Right atrium auricular region (tissue), 2 donors: ENCODE data around the gene SLIT3. TPM values are rescaled to one million over a fixed set of nuclear protein-coding genes. Genes with fewer than 3 reads are reported as not detected.
A peak's percentile ranks its signal among the peaks of the same experiment; 100 is the strongest.

Experiments used
- DNase-seq: peaks from one replicate; pipeline ENCODE4 v3.0.0-alpha.2; 2019; ENCODE audit warnings: low spot score
- H3K27ac ChIP-seq, 2 donors: fragments of 200-600 bp; sonication (generic); 1 replicate in 1 of 2; 2 replicates in 1 of 2; pipeline ENCODE4 v1.5.1; 2016 to 2019
- H3K27me3 ChIP-seq, 2 donors: fragments of 200-600 bp; sonication (generic); one replicate each; pipeline versions ENCODE4 v1.5.1 to v1.6.0; 2017 to 2019
- H3K36me3 ChIP-seq: fragments of 200-600 bp; sonication (generic); one replicate; pipeline ENCODE4 v1.5.1; 2016
- H3K4me1 ChIP-seq, 2 donors: fragments of 200-600 bp; sonication (generic); one replicate each; pipeline versions ENCODE4 v1.5.1 to v1.6.0; 2017 to 2019
- H3K4me3 ChIP-seq, 2 donors: fragments of 200-600 bp; sonication (generic); 1 replicate in 1 of 2; 2 replicates in 1 of 2; pipeline ENCODE4 v1.5.1; 2017 to 2019; ENCODE audit warnings: mild to moderate bottlenecking in 1 of 2, moderate library complexity in 1 of 2
- H3K9me3 ChIP-seq, 2 donors: fragments of 200-600 bp; sonication (generic); one replicate each; pipeline ENCODE4 v1.5.1; 2019
- CTCF ChIP-seq, 2 donors: fragments of 200-600 bp; sonication (generic); IDR thresholded peaks; one replicate each; pipeline ENCODE4 v1.5.1; 2019; ENCODE audit warnings: antibody characterized with exemption in 2 of 2
- total RNA-seq, 2 donors: library from RNA; depleted of rRNA; stranded (reverse); fragments of >200 nt; gene quantifications; one replicate each; pipeline ENCODE4 v1.1.0, GENCODE V29; 2016

Gene SLIT3
- total RNA-seq, 2 donors from 2014 or later = 66.1 to 85.8 TPM

- Histone ChIP-seq H3K36me3 (peaks cover 22% of the 10 kb centered on the region), H3K4me1 (peaks cover 0 to 4% of the 10 kb centered on the region in 2 donors), H3K27ac (no peak overlapping the region), H3K9me3 (no peaks in the 10 kb centered on the region), H3K27me3 (no peaks in the 10 kb centered on the region), H3K4me3 (no peak overlapping the region)
- DNase-seq = no peak
- TF ChIP-seq CTCF (IDR thresholded peaks at IDR 0.05) = no peak
Measured at GRCh38 chr5:168788107-168788506, 512.8 kb downstream of the SLIT3 start.

- Histone ChIP-seq H3K27ac (no peak overlapping the region), H3K27me3 (no peaks in the 10 kb centered on the region), H3K4me1 (peaks cover 0 to 12% of the 10 kb centered on the region in 2 donors), H3K9me3 (no peaks in the 10 kb centered on the region), H3K36me3 (peaks cover 22% of the 10 kb centered on the region), H3K4me3 (no peak overlapping the region)
- no peak for DNase-seq
- TF ChIP-seq CTCF (IDR thresholded peaks at IDR 0.05) = no peak
Measured at GRCh38 chr5:168786147-168786546, 514.8 kb downstream of the SLIT3 start.

- TF ChIP-seq CTCF (IDR thresholded peaks at IDR 0.05) = no peak
- no peak for DNase-seq
- Histone ChIP-seq H3K4me3 (no peak overlapping the region), H3K27me3 (no peaks in the 10 kb centered on the region), H3K4me1 (peaks cover 0 to 12% of the 10 kb centered on the region in 2 donors), H3K9me3 (no peaks in the 10 kb centered on the region), H3K36me3 (peaks cover 22% of the 10 kb centered on the region), H3K27ac (no peak overlapping the region)
Measured at GRCh38 chr5:168784454-168784853, 516.5 kb downstream of the SLIT3 start.

GRCh38 chr5:168781941-168782571 lies 518.9 kb downstream of the SLIT3 start:
- no peak overlapping the region for H3K27ac ChIP-seq
- H3K4me3 ChIP-seq = no peak overlapping the region
- H3K27me3 ChIP-seq = no peaks in the 10 kb centered on the region
- DNase-seq = no peak
- H3K36me3 ChIP-seq = peaks cover 7% of the 10 kb centered on the region
- H3K9me3 ChIP-seq = no peaks in the 10 kb centered on the region
- TF ChIP-seq CTCF (IDR thresholded peaks at IDR 0.05) = no peak
- H3K4me1 ChIP-seq = peaks cover 0 to 18% of the 10 kb centered on the region in 2 donors

GRCh38 chr5:168780888-168781287 lies 520.1 kb downstream of the SLIT3 start:
- H3K9me3 ChIP-seq = no peaks in the 10 kb centered on the region
- no peak for DNase-seq
- no peak overlapping the region for H3K27ac ChIP-seq
- H3K27me3 ChIP-seq = no peaks in the 10 kb centered on the region
- TF ChIP-seq CTCF (IDR thresholded peaks at IDR 0.05) = no peak
- no peak overlapping the region for H3K4me3 ChIP-seq
- H3K36me3 ChIP-seq = peaks cover 7% of the 10 kb centered on the region
- H3K4me1 ChIP-seq = peaks cover 0 to 18% of the 10 kb centered on the region in 2 donors

- DNase-seq = no peak
- Histone ChIP-seq H3K4me1 (peaks cover 0 to 18% of the 10 kb centered on the region in 2 donors), H3K9me3 (no peaks in the 10 kb centered on the region), H3K27ac (peak overlapping the region; percentile 47 to 66), H3K4me3 (no peak overlapping the region), H3K36me3 (peaks cover 4% of the 10 kb centered on the region), H3K27me3 (no peaks in the 10 kb centered on the region)
- TF ChIP-seq CTCF (IDR thresholded peaks at IDR 0.05) = no peak
Measured at GRCh38 chr5:168779333-168779732, 521.6 kb downstream of the SLIT3 start.
